ENCODE measurements around the gene ANK2. TPM values are rescaled to one million over a fixed set of nuclear protein-coding genes. Genes with fewer than 3 reads are reported as not detected.

The ANK2 gene
- total RNA-seq, 2 donors from 2014 or later = 6.6 to 7.1 TPM

GRCh38 chr4:113080050-113080449 is 30.6 kb downstream of the ANK2 start:
- DNase-seq (no peak), ATAC-seq (replicated peaks in 1 of 2) (no peak)
- H3K36me3 Mint-ChIP-seq (ENCODE audit: insufficient read depth in 2 of 2) = no peaks in the 10 kb centered on the region
- H3K4me3 Mint-ChIP-seq = no peak overlapping the region
- no peaks in the 10 kb centered on the region for H3K4me1 Mint-ChIP-seq (ENCODE audit: low read depth)
- H3K27me3 Mint-ChIP-seq (ENCODE audit: low read depth) = no peaks in the 10 kb centered on the region
- H3K9me3 Mint-ChIP-seq = no peaks in the 10 kb centered on the region
- H3K27ac Mint-ChIP-seq = no peak overlapping the region

DNA sequence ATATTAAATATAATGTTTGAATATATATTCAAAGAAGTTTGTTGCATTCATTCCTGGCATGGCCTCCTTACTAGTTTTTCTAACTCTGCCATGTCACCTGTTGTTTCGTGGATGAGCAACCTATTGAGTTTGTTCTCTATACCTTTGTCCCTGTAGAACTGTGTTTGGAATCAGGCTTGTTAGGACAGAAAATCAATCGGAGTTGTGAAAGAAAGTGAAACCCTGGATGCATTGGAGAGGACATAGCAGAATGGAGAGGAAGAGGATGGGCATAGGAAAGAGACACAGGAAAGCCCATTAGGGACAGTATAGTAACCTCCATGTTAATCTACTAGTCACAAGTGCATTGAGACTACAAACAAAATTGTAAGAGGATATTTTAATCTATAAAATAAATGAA is 31.2 kb downstream of the ANK2 start:
- DNase-seq (no peak), ATAC-seq (replicated peaks in 1 of 2) (no peak)
- no peak overlapping the region for H3K27ac Mint-ChIP-seq
- no peak overlapping the region for H3K4me3 Mint-ChIP-seq
- no peaks in the 10 kb centered on the region for H3K9me3 Mint-ChIP-seq
- no peaks in the 10 kb centered on the region for H3K36me3 Mint-ChIP-seq (ENCODE audit: insufficient read depth in 2 of 2)
- H3K4me1 Mint-ChIP-seq (ENCODE audit: low read depth) = no peaks in the 10 kb centered on the region
- no peaks in the 10 kb centered on the region for H3K27me3 Mint-ChIP-seq (ENCODE audit: low read depth)

GRCh38 chr4:113083346-113083745 is 33.9 kb downstream of the ANK2 start:
- no peak overlapping the region for H3K4me3 Mint-ChIP-seq

DNA sequence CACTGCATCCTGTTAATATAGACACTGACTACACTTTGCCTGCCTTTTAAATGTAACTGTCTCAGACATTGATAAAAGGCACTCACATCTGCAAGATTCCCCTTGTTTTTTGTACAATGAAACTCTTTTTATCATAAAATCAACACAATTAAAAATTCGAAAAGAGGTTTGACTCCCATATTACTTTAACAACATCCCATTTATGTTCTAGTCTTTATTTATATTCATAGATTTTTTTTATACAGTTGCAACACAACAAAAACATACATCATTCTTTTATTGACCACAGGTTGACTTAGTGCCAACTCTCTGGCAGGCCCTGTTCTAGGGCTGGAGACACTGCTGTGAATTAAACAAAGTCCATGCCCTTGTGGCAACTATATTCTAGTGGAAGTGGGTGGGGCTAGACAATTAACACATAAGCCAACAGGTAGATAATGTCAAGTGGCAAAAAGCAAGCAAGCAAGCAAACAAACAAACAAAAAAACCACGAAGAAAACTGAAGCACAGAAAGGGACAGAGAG is 36.8 kb downstream of the ANK2 start:
- no peak for ATAC-seq (replicated peaks in 1 of 2)
- H3K9me3 Mint-ChIP-seq = no peaks in the 10 kb centered on the region
- H3K27me3 Mint-ChIP-seq (ENCODE audit: low read depth) = no peaks in the 10 kb centered on the region
- no peaks in the 10 kb centered on the region for H3K36me3 Mint-ChIP-seq (ENCODE audit: insufficient read depth in 2 of 2)
- H3K27ac Mint-ChIP-seq = no peak overlapping the region
- H3K4me1 Mint-ChIP-seq (ENCODE audit: low read depth) = no peaks in the 10 kb centered on the region
- no peak for DNase-seq
- no peak overlapping the region for H3K4me3 Mint-ChIP-seq

More at GRCh38 chr4:113083346-113083745, 33.9 kb downstream of the ANK2 start:
- Mint-ChIP-seq H3K27ac (no peak overlapping the region), H3K4me1 (ENCODE audit: low read depth) (no peaks in the 10 kb centered on the region), H3K27me3 (ENCODE audit: low read depth) (no peaks in the 10 kb centered on the region), H3K36me3 (ENCODE audit: insufficient read depth in 2 of 2) (no peaks in the 10 kb centered on the region), H3K9me3 (no peaks in the 10 kb centered on the region)
- DNase-seq = no peak
- ATAC-seq (replicated peaks in 1 of 2) = no peak

DNA sequence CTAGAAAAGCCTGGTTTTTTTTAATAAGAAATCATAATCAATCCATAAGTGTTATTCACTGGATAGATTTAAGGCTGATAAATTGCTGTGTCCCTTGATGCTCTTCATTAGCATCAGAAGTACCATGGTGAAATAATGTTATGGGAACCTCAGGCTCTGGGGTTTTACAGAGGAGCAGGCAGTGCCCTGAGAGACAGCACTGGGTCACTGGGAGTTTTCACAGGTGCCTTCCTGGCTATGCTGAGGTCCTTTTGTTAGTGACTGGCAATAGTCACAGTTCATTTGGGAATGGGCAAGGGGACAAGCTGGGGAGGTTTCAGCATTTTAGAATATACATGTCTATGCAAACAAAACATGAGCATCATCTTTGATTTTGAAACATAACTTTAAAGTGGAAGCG is 38.6 kb downstream of the ANK2 start:
- no peaks in the 10 kb centered on the region for H3K9me3 Mint-ChIP-seq
- H3K4me3 Mint-ChIP-seq = no peak overlapping the region
- H3K27me3 Mint-ChIP-seq (ENCODE audit: low read depth) = no peaks in the 10 kb centered on the region
- ATAC-seq (replicated peaks in 1 of 2) (no peak), DNase-seq (no peak)
- no peaks in the 10 kb centered on the region for H3K4me1 Mint-ChIP-seq (ENCODE audit: low read depth)
- no peak overlapping the region for H3K27ac Mint-ChIP-seq
- H3K36me3 Mint-ChIP-seq (ENCODE audit: insufficient read depth in 2 of 2) = no peaks in the 10 kb centered on the region

DNA sequence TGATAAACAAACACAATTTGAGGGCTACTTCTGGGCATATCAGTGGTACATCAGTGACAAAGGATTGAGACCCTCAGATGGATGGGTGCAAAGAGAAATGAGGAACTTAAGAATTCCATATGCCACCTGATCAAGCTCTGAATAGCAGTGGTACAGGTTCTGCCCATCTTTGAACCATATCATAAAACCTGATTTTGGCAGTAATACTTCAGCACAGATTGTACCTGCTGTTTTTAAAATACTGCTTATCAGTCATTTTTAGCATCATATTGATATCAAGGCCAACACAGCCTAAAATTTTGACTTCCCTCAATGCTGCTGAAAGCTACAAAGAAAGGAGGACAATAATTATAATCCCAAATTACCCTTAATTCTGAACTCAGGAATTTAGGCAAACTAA is 41.5 kb downstream of the ANK2 start:
- no peak for ATAC-seq (replicated peaks in 1 of 2)
- Mint-ChIP-seq H3K9me3 (no peaks in the 10 kb centered on the region), H3K27me3 (ENCODE audit: low read depth) (no peaks in the 10 kb centered on the region)

GRCh38 chr4:113094331-113094730 is 44.9 kb downstream of the ANK2 start:
- no peak overlapping the region for H3K27ac Mint-ChIP-seq
- H3K36me3 Mint-ChIP-seq (ENCODE audit: insufficient read depth in 2 of 2) = no peaks in the 10 kb centered on the region
- DNase-seq = no peak
- no peaks in the 10 kb centered on the region for H3K9me3 Mint-ChIP-seq
- no peak overlapping the region for H3K4me3 Mint-ChIP-seq
- H3K27me3 Mint-ChIP-seq (ENCODE audit: low read depth) = no peaks in the 10 kb centered on the region
- ATAC-seq (replicated peaks in 1 of 2) = no peak
- H3K4me1 Mint-ChIP-seq (ENCODE audit: low read depth) = no peaks in the 10 kb centered on the region

More for the DNA sequence above, 41.5 kb downstream of the ANK2 start:
- no peak overlapping the region for H3K4me3 Mint-ChIP-seq
- no peak overlapping the region for H3K27ac Mint-ChIP-seq
- no peak for DNase-seq
- H3K36me3 Mint-ChIP-seq (ENCODE audit: insufficient read depth in 2 of 2) = no peaks in the 10 kb centered on the region
- H3K4me1 Mint-ChIP-seq (ENCODE audit: low read depth) = no peaks in the 10 kb centered on the region

GRCh38 chr4:113094802-113095201 is 45.3 kb downstream of the ANK2 start:
- Mint-ChIP-seq H3K36me3 (ENCODE audit: insufficient read depth in 2 of 2) (no peaks in the 10 kb centered on the region), H3K9me3 (no peaks in the 10 kb centered on the region), H3K27me3 (ENCODE audit: low read depth) (no peaks in the 10 kb centered on the region), H3K27ac (no peak overlapping the region), H3K4me3 (no peak overlapping the region), H3K4me1 (ENCODE audit: low read depth) (no peaks in the 10 kb centered on the region)
- ATAC-seq (replicated peaks in 1 of 2) = no peak
- no peak for DNase-seq

DNA sequence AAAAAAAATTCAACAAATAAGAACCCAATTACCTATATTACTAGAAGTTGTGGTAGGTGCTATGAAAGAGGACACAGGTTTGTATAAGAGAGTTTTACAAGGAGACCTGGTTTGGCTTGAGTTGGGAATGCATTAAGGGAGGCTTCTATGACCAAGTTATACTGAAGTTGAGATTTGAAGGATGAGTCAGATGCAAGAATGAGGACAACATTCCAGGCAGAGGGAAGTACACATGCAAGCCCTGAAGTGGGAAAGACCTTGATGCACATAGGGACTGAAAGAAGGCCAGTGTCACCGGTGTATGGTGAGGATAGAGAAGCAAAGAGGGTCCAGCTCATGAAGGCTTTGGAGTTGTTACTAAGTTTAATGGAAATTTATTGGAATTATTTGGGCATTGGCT is 52.2 kb downstream of the ANK2 start:
- no peaks in the 10 kb centered on the region for H3K36me3 Mint-ChIP-seq (ENCODE audit: insufficient read depth in 2 of 2)
- H3K27me3 Mint-ChIP-seq (ENCODE audit: low read depth) = peaks cover 9% of the 10 kb centered on the region
- H3K9me3 Mint-ChIP-seq = no peaks in the 10 kb centered on the region
- DNase-seq = no peak
- no peak for ATAC-seq (replicated peaks in 1 of 2)
- no peak overlapping the region for H3K27ac Mint-ChIP-seq
- H3K4me3 Mint-ChIP-seq = no peak overlapping the region
- no peaks in the 10 kb centered on the region for H3K4me1 Mint-ChIP-seq (ENCODE audit: low read depth)

- ATAC-seq (replicated peaks in 1 of 2) (no peak), DNase-seq (no peak)
- Mint-ChIP-seq H3K4me1 (ENCODE audit: low read depth) (no peaks in the 10 kb centered on the region), H3K9me3 (no peaks in the 10 kb centered on the region), H3K36me3 (ENCODE audit: insufficient read depth in 2 of 2) (no peaks in the 10 kb centered on the region), H3K27ac (no peak overlapping the region), H3K4me3 (no peak overlapping the region), H3K27me3 (ENCODE audit: low read depth) (peaks cover 9% of the 10 kb centered on the region)
Measured at GRCh38 chr4:113103556-113103955, 54.1 kb downstream of the ANK2 start.

DNA sequence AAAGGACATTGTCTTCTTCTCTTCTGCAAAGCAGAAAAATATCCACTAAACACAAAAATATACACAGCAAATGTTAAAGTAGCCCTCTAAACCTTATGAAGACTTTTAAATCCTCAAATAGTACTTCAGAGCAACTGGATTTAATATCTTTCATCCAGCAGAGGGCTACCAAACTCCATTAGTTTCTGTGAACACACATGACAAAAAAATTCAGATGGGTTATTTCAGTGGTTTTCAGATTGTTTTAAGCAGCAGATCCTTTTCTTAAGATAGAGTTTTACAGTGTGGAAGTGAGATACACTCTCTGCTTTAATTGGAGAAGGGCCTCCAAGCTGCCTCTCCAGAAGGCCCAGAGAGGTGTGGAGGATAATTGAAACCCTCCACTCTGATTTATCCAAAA is 56.7 kb downstream of the ANK2 start:
- DNase-seq (no peak), ATAC-seq (replicated peaks in 1 of 2) (no peak)
- H3K4me1 Mint-ChIP-seq (ENCODE audit: low read depth) = no peaks in the 10 kb centered on the region

GRCh38 chr4:113109106-113109718 is 59.8 kb downstream of the ANK2 start:
- Mint-ChIP-seq H3K9me3 (no peaks in the 10 kb centered on the region), H3K4me3 (no peak overlapping the region), H3K36me3 (ENCODE audit: insufficient read depth in 2 of 2) (no peaks in the 10 kb centered on the region), H3K27me3 (ENCODE audit: low read depth) (no peaks in the 10 kb centered on the region), H3K27ac (no peak overlapping the region), H3K4me1 (ENCODE audit: low read depth) (no peaks in the 10 kb centered on the region)
- ATAC-seq (replicated peaks in 1 of 2) (no peak), DNase-seq (no peak)

More for the DNA sequence above, 56.7 kb downstream of the ANK2 start:
- peaks cover 9% of the 10 kb centered on the region for H3K27me3 Mint-ChIP-seq (ENCODE audit: low read depth)
- H3K36me3 Mint-ChIP-seq (ENCODE audit: insufficient read depth in 2 of 2) = no peaks in the 10 kb centered on the region
- H3K4me3 Mint-ChIP-seq = no peak overlapping the region
- no peak overlapping the region for H3K27ac Mint-ChIP-seq
- H3K9me3 Mint-ChIP-seq = no peaks in the 10 kb centered on the region

DNA sequence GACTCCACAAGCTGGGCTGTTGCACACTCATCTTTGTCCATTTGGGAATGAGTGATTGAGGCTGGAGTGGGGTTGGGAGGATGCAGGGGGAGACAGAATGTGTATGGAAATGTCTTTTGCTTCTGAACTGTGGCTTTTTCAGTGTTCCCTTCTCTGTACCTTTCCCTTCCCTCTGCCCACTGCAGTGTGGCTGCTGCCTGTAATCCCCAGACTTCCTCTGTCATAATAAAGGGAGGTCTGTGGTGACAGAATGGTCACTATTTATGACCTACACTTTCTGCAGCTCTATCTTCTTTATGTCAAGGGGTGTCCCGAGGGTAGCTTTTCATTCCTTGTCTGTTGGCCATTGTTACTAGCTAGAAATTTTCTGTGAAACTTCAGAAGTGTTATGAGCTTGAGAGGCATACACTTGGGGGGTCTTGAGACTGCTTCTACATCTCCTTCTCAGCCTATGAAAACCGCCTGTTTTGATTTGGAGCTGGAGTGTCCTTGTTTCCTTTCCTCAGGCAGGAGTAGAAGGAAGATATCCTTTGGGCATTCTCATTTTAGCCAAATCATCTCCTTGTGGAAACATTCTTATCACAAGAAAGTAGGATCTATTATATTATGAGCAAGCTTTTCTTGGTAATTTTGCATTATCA is 63.0 kb downstream of the ANK2 start:
- Mint-ChIP-seq H3K9me3 (no peaks in the 10 kb centered on the region), H3K4me1 (ENCODE audit: low read depth) (no peaks in the 10 kb centered on the region), H3K36me3 (ENCODE audit: insufficient read depth in 2 of 2) (no peaks in the 10 kb centered on the region), H3K27me3 (ENCODE audit: low read depth) (peaks cover 7% of the 10 kb centered on the region), H3K4me3 (no peak overlapping the region), H3K27ac (no peak overlapping the region)
- DNase-seq (no peak), ATAC-seq (replicated peaks in 1 of 2) (no peak)

GRCh38 chr4:113113151-113113550 is 63.7 kb downstream of the ANK2 start:
- H3K4me3 Mint-ChIP-seq = no peak overlapping the region
- ATAC-seq (replicated peaks in 1 of 2) (no peak), DNase-seq (no peak)
- no peaks in the 10 kb centered on the region for H3K36me3 Mint-ChIP-seq (ENCODE audit: insufficient read depth in 2 of 2)
- H3K4me1 Mint-ChIP-seq (ENCODE audit: low read depth) = no peaks in the 10 kb centered on the region
- H3K27ac Mint-ChIP-seq = no peak overlapping the region
- H3K27me3 Mint-ChIP-seq (ENCODE audit: low read depth) = peaks cover 8% of the 10 kb centered on the region
- H3K9me3 Mint-ChIP-seq = no peaks in the 10 kb centered on the region

Measured in activated T-cell treated with anti-CD3 and anti-CD28 coated beads, Interleukin-2, amount 50 U/mL, for 72 hours (primary cell).